H1 (cell line): Measurements from ENCODE around the gene TAF1B. TPM values are rescaled to one million over a fixed set of nuclear protein-coding genes. Genes with fewer than 3 reads are reported as not detected.

Source experiments
- CTCF ChIA-PET: fragments of 300-600 bp; sonication (Branson Sonifier 250); formaldehyde crosslinking; loops from one replicate; lab custom pipeline; 2021; ENCODE audit not compliant: partially characterized antibody; lab: Charles Lee
- POLR2A ChIA-PET: fragments of 300-600 bp; sonication (Branson Sonifier 250); formaldehyde crosslinking; loops from one replicate; lab custom pipeline; 2021; ENCODE audit warnings: inconsistent platforms; ENCODE audit not compliant: partially characterized antibody; lab: Charles Lee
- DNase-seq, 2 experiments: peaks; one replicate each; pipeline versions ENCODE4 v3.0.0 to v3.0.0-alpha.2; 2010 to 2022; ENCODE audit warnings: low spot score in 2 of 2, low read depth in 1 of 2, mixed read lengths in 1 of 2
- FAIRE-seq: peaks from 2 replicates; lab custom pipeline; 2011; peaks lifted over from hg19 to GRCh38; lab: Jason Lieb, UNC
- H2AFZ ChIP-seq: 2 replicates; pipeline ENCODE4 v1.8.1; 2012; ENCODE audit warnings: low read length, inconsistent platforms
- H2AK5ac ChIP-seq: 2 replicates; pipeline ENCODE4 v1.6.1; 2013; ENCODE audit warnings: low read depth, low read length
- H2BK120ac ChIP-seq: replicated peaks from 2 replicates; pipeline ENCODE3; 2013; ENCODE audit warnings: low read depth, low read length, inconsistent platforms
- H2BK12ac ChIP-seq: 2 replicates; pipeline ENCODE4 v1.6.1; 2013; ENCODE audit warnings: low read depth, low read length
- H2BK15ac ChIP-seq: 2 replicates; pipeline ENCODE4 v1.6.1; 2013; ENCODE audit warnings: low read length
- H2BK20ac ChIP-seq: 2 replicates; pipeline ENCODE4 v1.6.1; 2013; ENCODE audit warnings: low read length
- H2BK5ac ChIP-seq: 2 replicates; pipeline ENCODE4 v1.6.1; 2013; ENCODE audit warnings: low read depth, low read length
- H3K14ac ChIP-seq: 2 replicates; pipeline ENCODE4 v1.6.1; 2013; ENCODE audit warnings: inconsistent platforms; ENCODE audit not compliant: insufficient read length
- H3K18ac ChIP-seq: 2 replicates; pipeline ENCODE4 v1.6.1; 2013; ENCODE audit warnings: low read length; ENCODE audit errors: extremely low read depth
- H3K23ac ChIP-seq: 2 replicates; pipeline ENCODE4 v1.6.1; 2013; ENCODE audit warnings: inconsistent platforms; ENCODE audit not compliant: insufficient read length
- H3K23me2 ChIP-seq: 2 replicates; pipeline ENCODE4 v1.6.1; 2013; ENCODE audit warnings: low read depth, low read length
- H3K27ac ChIP-seq: 2 replicates; pipeline ENCODE4 v1.6.1; 2011; ENCODE audit warnings: low read depth, low read length, inconsistent platforms
- H3K27me3 ChIP-seq, 4 experiments: replicated peaks in 1 of 4; 1 replicate in 1 of 4; 2 replicates in 3 of 4; pipeline versions ENCODE4 v1.6.1 to v1.8.1; 2011 to 2013; ENCODE audit warnings: low read length in 3 of 4, mild to moderate bottlenecking in 3 of 4, inconsistent platforms in 2 of 4, mixed read lengths in 2 of 4, moderate library complexity in 1 of 4; ENCODE audit not compliant: control insufficient read depth in 3 of 4, insufficient read depth in 3 of 4; ENCODE audit errors: extremely low read depth in 1 of 4
- H3K36me3 ChIP-seq, 4 experiments: 2 replicates each; pipeline versions ENCODE4 v1.6.1 to v1.8.1; 2011 to 2013; ENCODE audit warnings: mild to moderate bottlenecking in 4 of 4, low read length in 3 of 4, moderate library complexity in 2 of 4, control low read depth in 1 of 4, inconsistent platforms in 1 of 4; ENCODE audit not compliant: insufficient read depth in 4 of 4, control insufficient read depth in 2 of 4
- H3K4ac ChIP-seq: replicated peaks from 2 replicates; pipeline ENCODE3; 2013; ENCODE audit warnings: low read length, low read depth, mixed read lengths, inconsistent platforms; ENCODE audit not compliant: insufficient read length
- H3K4me1 ChIP-seq, 4 experiments: replicated peaks in 1 of 4; 1 replicate in 1 of 4; 2 replicates in 3 of 4; pipeline versions ENCODE4 v1.6.1 to v1.8.1; 2011 to 2013; ENCODE audit warnings: low read length in 3 of 4, inconsistent platforms in 2 of 4, mixed read lengths in 1 of 4; ENCODE audit not compliant: insufficient read depth in 4 of 4, control insufficient read depth in 3 of 4
- H3K4me2 ChIP-seq, 2 experiments: 2 replicates each; pipeline versions ENCODE4 v1.6.1 to v1.8.1; 2011 to 2013; ENCODE audit warnings: low read depth in 2 of 2, low read length in 2 of 2, control low read depth in 1 of 2, inconsistent platforms in 1 of 2, mild to moderate bottlenecking in 1 of 2; ENCODE audit not compliant: insufficient read depth in 1 of 2
- H3K4me3 ChIP-seq, 4 experiments: fragments of 200-600, 300-600 bp in 1 of 4; sonication (generic), shearing (Covaris generic), sonication (Bioruptor Twin) in 1 of 4; 2 replicates each; pipeline versions ENCODE4 v1.5.1 to v1.8.1; 2011 to 2016; ENCODE audit warnings: low read length in 4 of 4, low read depth in 3 of 4, control low read depth in 2 of 4, inconsistent platforms in 2 of 4, mild to moderate bottlenecking in 2 of 4, mixed read lengths in 1 of 4, moderate library complexity in 1 of 4; ENCODE audit not compliant: insufficient read depth in 2 of 4; ENCODE audit errors: extremely low read depth in 1 of 4
- H3K56ac ChIP-seq: replicated peaks from 2 replicates; pipeline ENCODE3; 2013; ENCODE audit warnings: low read depth, mild to moderate bottlenecking, mixed read lengths, low read length, inconsistent platforms; ENCODE audit not compliant: insufficient read length
- H3K79me1 ChIP-seq: 2 replicates; pipeline ENCODE4 v1.6.1; 2013; ENCODE audit warnings: low read depth, low read length, control low read depth
- H3K79me2 ChIP-seq, 2 experiments: 2 replicates each; pipeline versions ENCODE4 v1.6.1 to v1.8.1; 2012 to 2013; ENCODE audit warnings: low read length in 2 of 2, mild to moderate bottlenecking in 2 of 2, inconsistent platforms in 1 of 2; ENCODE audit not compliant: insufficient read depth in 2 of 2, control insufficient read depth in 1 of 2
- H3K9ac ChIP-seq, 4 experiments: replicated peaks in 1 of 4; 1 replicate in 1 of 4; 2 replicates in 3 of 4; pipeline versions ENCODE4 v1.6.1 to v1.8.1; 2011 to 2013; ENCODE audit warnings: low read depth in 3 of 4, low read length in 3 of 4, control low read depth in 2 of 4, mild to moderate bottlenecking in 2 of 4, moderate library complexity in 2 of 4, inconsistent platforms in 1 of 4; ENCODE audit errors: extremely low read depth in 1 of 4
- H3K9me3 ChIP-seq, 2 experiments: 2 replicates each; pipeline versions ENCODE4 v1.6.1 to v1.8.1; 2012 to 2013; ENCODE audit warnings: mild to moderate bottlenecking in 2 of 2, moderate library complexity in 2 of 2, control low read depth in 1 of 2, inconsistent platforms in 1 of 2, low read depth in 1 of 2, low read length in 1 of 2, mixed read lengths in 1 of 2; ENCODE audit not compliant: insufficient read depth in 2 of 2
- H4K20me1 ChIP-seq, 2 experiments: replicated peaks in 1 of 2; 2 replicates each; pipeline versions ENCODE3 to v1.8.1; 2011 to 2013; ENCODE audit warnings: inconsistent platforms in 2 of 2, low read length in 2 of 2, mild to moderate bottlenecking in 1 of 2; ENCODE audit not compliant: insufficient read depth in 2 of 2, control insufficient read depth in 1 of 2
- H4K5ac ChIP-seq: 2 replicates; pipeline ENCODE4 v1.6.1; 2013; ENCODE audit warnings: low read length, low read depth, mixed read lengths, inconsistent platforms; ENCODE audit not compliant: insufficient read length
- H4K8ac ChIP-seq: 2 replicates; pipeline ENCODE4 v1.8.0; 2013; ENCODE audit warnings: mild to moderate bottlenecking, moderate library complexity, low read length, inconsistent platforms; ENCODE audit not compliant: insufficient read depth; ENCODE audit errors: extremely low read depth
- H4K91ac ChIP-seq: replicated peaks from 2 replicates; pipeline ENCODE3; 2013; ENCODE audit warnings: low read length, mixed read lengths, inconsistent platforms; ENCODE audit not compliant: insufficient read length
- RBBP5 ChIP-seq: IDR thresholded peaks from 2 replicates; pipeline ENCODE4 v1.7.1; 2012; ENCODE audit warnings: low read depth, mild to moderate bottlenecking, inconsistent platforms, low read length, moderate library complexity, borderline replicate concordance
- WGBS, 2 experiments: shearing (Covaris generic) in 1 of 2; methylation state at CpG; one replicate each; pipeline versions ENCODE4 v1.1.6 to v1.1.7; 2013 to 2015; ENCODE audit warnings: low lambda C conversion rate in 2 of 2, mixed read lengths in 2 of 2, inconsistent platforms in 1 of 2, low coverage in 1 of 2, missing lambda C conversion rate in 1 of 2; ENCODE audit not compliant: insufficient replicate concordance in 2 of 2, insufficient coverage in 1 of 2, insufficient read length in 1 of 2; ENCODE audit errors: extremely low coverage in 1 of 2, missing lambda C conversion rate in 1 of 2; 5-methylcytosine and 5-hydroxymethylcytosine counted together
- polyA plus RNA-seq, 7 experiments: library from polyadenylated mRNA; depleted of rRNA in 3 of 7; stranded (reverse) in 5 of 7; unstranded in 2 of 7; fragments of >200 nt in 5 of 7; fragments of 200-250 nt in 2 of 7; gene quantifications; 1 replicate in 5 of 7; 2 replicates in 1 of 7; 4 replicates in 1 of 7; pipeline versions ENCODE4 v1.2.1 to v1.2.3, GENCODE V29; 2011 to 2013; ENCODE audit warnings: missing spikeins in 2 of 7, mixed read lengths in 2 of 7
- total RNA-seq: library from RNA; stranded (reverse); fragmentation: NEBNext Ultra II Directional; extraction: Animal tissue kit (Norgen Biotek cat#: 25700); gene quantifications from 2 replicates; pipeline ENCODE4 v1.2.1, GENCODE V29; 2021

The TAF1B gene
- total and polyA plus RNA-seq, 2 of the 8 experiments (the other 6 are each of a cell fraction or from before 2014, with no cell fraction given) = 6.6 to 25.2 TPM

GRCh38 chr2:9914384-9915065, 71.3 kb downstream of the TAF1B start:
- H3K79me2 ChIP-seq = no peaks in the 10 kb centered on the region
- H3K18ac ChIP-seq = no peak overlapping the region
- no peak overlapping the region for H3K4ac ChIP-seq
- FAIRE-seq (no peak), DNase-seq (no peak)
- H3K9me3 ChIP-seq = no peaks in the 10 kb centered on the region
- ChIA-PET POLR2A (interaction anchor here (0.8 kb wide), 1 partner anchor 62 kb away, joined by 3 read pairs; no protein-coding TSS in a partner anchor), CTCF (interaction anchor here (1.6 kb wide), 1 partner anchor 21 kb away, joined by 3 read pairs; no protein-coding TSS in a partner anchor)
- H3K23me2 ChIP-seq = no peaks in the 10 kb centered on the region
- H2AFZ ChIP-seq = no peak overlapping the region
- H3K36me3 ChIP-seq = peaks cover 0 to 9% (median 4%) of the 10 kb centered on the region in 4 experiments; a peak in 4 of 8 replicates
- H2BK120ac ChIP-seq = no peak overlapping the region
- no peak overlapping the region for H4K91ac ChIP-seq
- H3K9ac ChIP-seq = no peak overlapping the region
- WGBS, 2 experiments = 93% methylated on average over 9 of the region's 9 CpGs; no CpG with 5 or more reads in 1 of the 2 experiments
- H3K4me3 ChIP-seq = no peak overlapping the region
- H3K79me1 ChIP-seq = no peaks in the 10 kb centered on the region
- H3K56ac ChIP-seq = no peak overlapping the region
- no peaks in the 10 kb centered on the region for H4K20me1 ChIP-seq
- no peaks in the 10 kb centered on the region for H3K4me1 ChIP-seq
- TF ChIP-seq RBBP5 = no peak
- no peak overlapping the region for H2AK5ac ChIP-seq
- no peak overlapping the region for H3K14ac ChIP-seq
- no peak overlapping the region for H4K8ac ChIP-seq
- H2BK12ac ChIP-seq = no peak overlapping the region
- H3K4me2 ChIP-seq = no peak overlapping the region
- H3K27ac ChIP-seq = no peak overlapping the region
- no peak overlapping the region for H2BK5ac ChIP-seq
- H3K27me3 ChIP-seq = peaks cover 0 to under 1% (median 0%) of the 10 kb centered on the region in 4 experiments; a peak in 1 of 7 replicates
- no peak overlapping the region for H4K5ac ChIP-seq
- H2BK20ac ChIP-seq = no peak overlapping the region
- H3K23ac ChIP-seq = no peak overlapping the region
- H2BK15ac ChIP-seq = no peak overlapping the region
